Mesenchymal stem cell (in vitro differentiated cells and primary cell): Measurements from ENCODE around the gene GOLGA6L10.
"Not testable (repeated sequence)": the region's sequence is repeated elsewhere in the genome, so short reads cannot be mapped to it uniquely, and the experiment has no call there.

ENCODE experiments used
- DNase-seq: peaks from one replicate; pipeline ENCODE4 v3.0.0-alpha.2; 2013
- H2AFZ ChIP-seq: one replicate; pipeline ENCODE4 v1.6.1; 2013; ENCODE audit warnings: low read depth, mild to moderate bottlenecking, control low read depth, inconsistent platforms, low read length, moderate library complexity
- H2AK5ac ChIP-seq: 2 replicates; pipeline ENCODE4 v1.6.1; 2013; ENCODE audit warnings: low read length, moderate library complexity, mild to moderate bottlenecking, inconsistent platforms; ENCODE audit not compliant: severe bottlenecking
- H2BK120ac ChIP-seq: one replicate; pipeline ENCODE4 v1.6.1; 2013; ENCODE audit warnings: low read depth, mild to moderate bottlenecking, inconsistent platforms, low read length, moderate library complexity
- H2BK12ac ChIP-seq, 2 experiments: one replicate each; pipeline ENCODE4 v1.6.1; 2013; ENCODE audit warnings: inconsistent platforms in 2 of 2, low read length in 2 of 2, mild to moderate bottlenecking in 2 of 2, moderate library complexity in 2 of 2, control low read depth in 1 of 2
- H2BK15ac ChIP-seq: one replicate; pipeline ENCODE4 v1.6.1; 2013; ENCODE audit warnings: mild to moderate bottlenecking, low read depth, inconsistent platforms; ENCODE audit not compliant: poor library complexity, severe bottlenecking
- H2BK5ac ChIP-seq: 2 replicates; pipeline ENCODE4 v1.6.1; 2013; ENCODE audit warnings: low read depth, mild to moderate bottlenecking, low read length, control low read depth, inconsistent platforms; ENCODE audit not compliant: poor library complexity, severe bottlenecking
- H3K14ac ChIP-seq, 2 experiments: one replicate each; pipeline ENCODE4 v1.6.1; 2013; ENCODE audit warnings: inconsistent platforms in 2 of 2, low read length in 2 of 2, control low read depth in 1 of 2, mild to moderate bottlenecking in 1 of 2, moderate library complexity in 1 of 2
- H3K18ac ChIP-seq, 2 experiments: one replicate each; pipeline ENCODE4 v1.6.1; 2013; ENCODE audit warnings: inconsistent platforms in 2 of 2, low read length in 2 of 2, control low read depth in 1 of 2, low read depth in 1 of 2, mild to moderate bottlenecking in 1 of 2
- H3K23ac ChIP-seq, 2 experiments: one replicate each; pipeline ENCODE4 v1.6.1; 2013; ENCODE audit warnings: inconsistent platforms in 2 of 2, low read length in 2 of 2, mild to moderate bottlenecking in 2 of 2, moderate library complexity in 2 of 2, control low read depth in 1 of 2
- H3K27ac ChIP-seq: 2 replicates; pipeline ENCODE4 v1.5.1; 2013; ENCODE audit warnings: mild to moderate bottlenecking, moderate library complexity, low read length, control low read depth, inconsistent platforms; ENCODE audit not compliant: poor library complexity, severe bottlenecking
- H3K27me3 ChIP-seq, 2 experiments: 2 replicates each; pipeline versions ENCODE4 v1.6.1 to v1.7.0; 2013; ENCODE audit warnings: low read length in 2 of 2, mild to moderate bottlenecking in 2 of 2, moderate library complexity in 2 of 2, control low read depth in 1 of 2, inconsistent platforms in 1 of 2; ENCODE audit not compliant: control insufficient read depth in 1 of 2, insufficient read depth in 1 of 2
- H3K36me3 ChIP-seq, 2 experiments: 2 replicates each; pipeline versions ENCODE4 v1.6.1 to v1.7.0; 2013; ENCODE audit warnings: low read length in 2 of 2, control low read depth in 1 of 2, inconsistent platforms in 1 of 2, low read depth in 1 of 2, mild to moderate bottlenecking in 1 of 2; ENCODE audit not compliant: insufficient read depth in 2 of 2, control insufficient read depth in 1 of 2
- H3K4ac ChIP-seq, 2 experiments: one replicate each; pipeline ENCODE4 v1.6.1; 2013; ENCODE audit warnings: inconsistent platforms in 2 of 2, low read length in 2 of 2, mild to moderate bottlenecking in 2 of 2, moderate library complexity in 2 of 2, control low read depth in 1 of 2, low read depth in 1 of 2
- H3K4me1 ChIP-seq: 2 replicates; pipeline ENCODE4 v1.6.1; 2013; ENCODE audit warnings: low read depth, low read length, control low read depth; ENCODE audit not compliant: control insufficient read depth, insufficient read depth
- H3K4me2 ChIP-seq: 2 replicates; pipeline ENCODE4 v1.6.1; 2013; ENCODE audit warnings: low read length, mild to moderate bottlenecking, inconsistent platforms; ENCODE audit not compliant: poor library complexity, severe bottlenecking
- H3K4me3 ChIP-seq, 2 experiments: 2 replicates each; pipeline versions ENCODE4 v1.5.1 to v1.7.0; 2013; ENCODE audit warnings: low read length in 2 of 2, mild to moderate bottlenecking in 2 of 2, control low read depth in 1 of 2, low read depth in 1 of 2; ENCODE audit not compliant: insufficient read depth in 1 of 2
- H3K79me1 ChIP-seq: replicated peaks from 2 replicates; pipeline ENCODE4 v1.6.1; 2013; ENCODE audit warnings: mild to moderate bottlenecking, control low read depth, low read length, inconsistent platforms; ENCODE audit not compliant: poor library complexity, severe bottlenecking
- H3K9ac ChIP-seq: 2 replicates; pipeline ENCODE4 v1.7.0; 2013; ENCODE audit warnings: mild to moderate bottlenecking, low read length, moderate library complexity
- H3K9me3 ChIP-seq: 2 replicates; pipeline ENCODE4 v1.7.0; 2013; ENCODE audit warnings: mild to moderate bottlenecking, low read length; ENCODE audit not compliant: control insufficient read depth
- H4K8ac ChIP-seq: one replicate; pipeline ENCODE4 v1.6.1; 2013; ENCODE audit warnings: inconsistent platforms, mild to moderate bottlenecking, low read length, moderate library complexity
- H4K91ac ChIP-seq: one replicate; pipeline ENCODE4 v1.6.1; 2013; ENCODE audit warnings: mild to moderate bottlenecking, low read length, inconsistent platforms
- WGBS: methylation state at CpG from one replicate; pipeline ENCODE4 v1.1.7; 2013; ENCODE audit warnings: mixed read lengths; 5-methylcytosine and 5-hydroxymethylcytosine counted together

GOLGA6L10 gene

DNA sequence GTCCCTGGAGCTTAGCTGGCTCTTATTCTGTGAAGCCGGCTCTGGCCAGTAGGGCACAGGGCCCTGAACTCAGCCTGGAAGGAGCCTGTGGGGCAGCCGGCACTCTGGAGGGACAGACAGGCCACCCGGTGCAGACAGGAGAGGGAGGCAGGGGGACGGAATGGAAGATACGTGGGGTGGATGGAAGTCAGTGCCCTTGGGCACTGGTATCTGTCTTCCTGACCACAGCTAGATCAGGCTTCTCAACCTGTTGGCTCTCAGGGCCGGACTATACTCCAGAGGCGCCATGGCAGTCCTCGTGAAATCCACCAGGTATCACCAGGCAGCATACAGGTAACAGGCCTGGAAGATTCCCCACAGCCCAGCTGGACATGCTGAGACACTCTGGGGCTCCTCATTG is 10.7 kb downstream of the GOLGA6L10 start:
- H3K9ac ChIP-seq, H4K8ac ChIP-seq, H2AK5ac ChIP-seq, H3K4me1 ChIP-seq, H3K14ac ChIP-seq, H2BK120ac ChIP-seq, H3K9me3 ChIP-seq, H3K27ac ChIP-seq, H3K4me3 ChIP-seq, H3K27me3 ChIP-seq, H3K18ac ChIP-seq, H4K91ac ChIP-seq, H3K4me2 ChIP-seq, H3K4ac ChIP-seq, H2BK5ac ChIP-seq, H3K79me1 ChIP-seq, H3K36me3 ChIP-seq, H3K23ac ChIP-seq, H2BK15ac ChIP-seq, H2AFZ ChIP-seq, H2BK12ac ChIP-seq, DNase-seq: not testable (repeated sequence)
- 93% methylated on average over 8 of the region's 8 CpGs for WGBS

DNA sequence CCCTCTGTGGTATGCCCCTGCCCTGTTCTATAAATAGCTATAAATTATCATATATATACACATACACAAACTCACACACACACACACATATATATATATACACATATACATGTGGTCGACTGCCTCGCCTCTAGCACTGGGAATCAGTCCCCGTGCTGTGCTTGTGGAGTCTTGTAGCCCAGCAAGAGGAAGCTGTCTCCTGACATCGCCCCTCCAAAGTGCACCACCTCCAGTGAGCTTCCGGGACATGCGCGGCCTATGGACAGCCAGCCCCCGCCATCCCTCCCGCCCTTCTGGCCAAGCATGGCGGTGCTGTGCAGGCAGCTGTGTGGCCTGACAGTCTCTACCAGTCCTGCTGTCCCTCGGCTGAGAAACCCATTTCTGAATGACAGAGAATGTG is 11.2 kb downstream of the GOLGA6L10 start:
- not testable (repeated sequence) for H3K9me3 ChIP-seq, H2BK12ac ChIP-seq, H3K4ac ChIP-seq, H3K36me3 ChIP-seq, H3K79me1 ChIP-seq, H4K8ac ChIP-seq, H3K14ac ChIP-seq, H4K91ac ChIP-seq, H2AFZ ChIP-seq, H3K4me2 ChIP-seq, H3K18ac ChIP-seq, H3K27me3 ChIP-seq, H3K23ac ChIP-seq, H2AK5ac ChIP-seq, H2BK120ac ChIP-seq, H3K4me3 ChIP-seq, H3K27ac ChIP-seq, DNase-seq, H3K9ac ChIP-seq, H3K4me1 ChIP-seq, H2BK15ac ChIP-seq, H2BK5ac ChIP-seq
- no CpG with 5 or more reads among the region's 11 CpGs for WGBS

DNA sequence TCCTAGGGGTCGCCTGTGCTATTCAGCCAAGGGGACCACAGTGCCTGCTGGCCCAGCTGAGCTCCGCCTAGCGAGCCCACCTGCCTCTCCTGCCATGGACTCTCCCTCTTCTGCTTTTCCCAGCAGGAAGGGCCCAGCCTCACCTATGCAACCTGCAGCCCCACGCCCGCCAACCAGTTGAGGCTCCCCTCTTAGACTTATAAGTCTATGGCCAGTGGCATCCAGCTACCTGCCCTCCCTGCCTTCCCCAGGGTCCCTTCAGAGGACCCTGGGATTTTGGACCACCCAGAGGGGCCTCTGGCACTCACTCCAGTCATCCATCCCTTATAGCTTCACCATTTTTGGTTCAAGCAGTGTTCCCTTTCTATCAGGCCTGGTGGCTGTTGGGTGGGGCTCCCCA is 12.2 kb downstream of the GOLGA6L10 start:
- H3K4ac ChIP-seq, H3K4me2 ChIP-seq, H3K14ac ChIP-seq, H3K9ac ChIP-seq, H2BK15ac ChIP-seq, H2BK12ac ChIP-seq, H3K4me3 ChIP-seq, H3K23ac ChIP-seq, H3K4me1 ChIP-seq, H2BK5ac ChIP-seq, H3K27me3 ChIP-seq, H4K91ac ChIP-seq, H4K8ac ChIP-seq, H2AFZ ChIP-seq, H3K79me1 ChIP-seq, H3K9me3 ChIP-seq, H2AK5ac ChIP-seq, H3K27ac ChIP-seq, H2BK120ac ChIP-seq, H3K36me3 ChIP-seq, DNase-seq, H3K18ac ChIP-seq: not testable (repeated sequence)
- 97% methylated on average over 2 of the region's 5 CpGs for WGBS

DNA sequence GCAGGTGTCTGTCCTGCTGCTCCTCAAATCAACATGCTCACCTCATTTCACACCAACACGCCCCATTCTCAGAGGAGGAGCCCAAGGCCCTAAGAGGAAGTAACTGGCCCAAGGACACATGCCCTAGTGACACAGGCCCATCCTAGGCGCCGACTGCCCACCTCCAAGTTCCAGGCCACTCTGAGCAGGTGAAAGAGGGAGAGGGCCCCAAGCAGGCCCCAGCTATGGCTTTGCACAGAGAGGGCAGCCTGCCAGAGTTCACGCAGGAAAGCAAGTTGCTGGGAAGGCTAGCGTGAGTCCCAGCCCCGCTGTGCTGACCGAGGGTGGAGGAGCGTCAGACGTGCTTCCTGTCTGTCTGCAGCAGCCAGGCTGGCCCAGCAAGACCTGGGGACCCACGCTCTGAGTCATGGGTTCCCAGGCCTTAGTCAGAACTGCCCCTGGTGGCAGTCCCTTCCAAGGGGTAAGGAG is 13.1 kb downstream of the GOLGA6L10 start:
- not testable (repeated sequence) for H2BK15ac ChIP-seq, H3K27me3 ChIP-seq, H3K4me1 ChIP-seq, H2AK5ac ChIP-seq, H4K91ac ChIP-seq, H3K14ac ChIP-seq, H3K18ac ChIP-seq, H2AFZ ChIP-seq, H3K27ac ChIP-seq, H3K23ac ChIP-seq, H3K4me3 ChIP-seq, H3K9me3 ChIP-seq, H3K4ac ChIP-seq, H3K79me1 ChIP-seq, H2BK5ac ChIP-seq, H3K4me2 ChIP-seq, H2BK12ac ChIP-seq, H2BK120ac ChIP-seq, H3K9ac ChIP-seq, H3K36me3 ChIP-seq
- peak; percentile 63 for DNase-seq
- H4K8ac ChIP-seq: peak overlapping the region; percentile 60
- WGBS: 35% methylated on average over 9 of the region's 10 CpGs
